K562 (cell line): Measurements from ENCODE around the gene MAGEA9B. TPM values are rescaled to one million over a fixed set of nuclear protein-coding genes. Genes with fewer than 3 reads are reported as not detected.

Experiments used
- BMI1 ChIP-seq: fragments of 150-350 bp; IDR thresholded peaks from 2 replicates; pipeline ENCODE4 v1.6.1; 2014; ENCODE audit warnings: low read length
- DPF2 ChIP-seq: fragments of 450-650 bp; IDR thresholded peaks from 2 replicates; pipeline ENCODE4 v1.6.1; 2016
- ETV6 ChIP-seq, 3 experiments: fragments of 150-350 bp in 1 of 3; sonication (generic) in 1 of 3; formaldehyde crosslinking in 1 of 3; IDR thresholded peaks; 2 replicates each; pipeline versions ENCODE4 v1.6.1 to v1.8.0; 2014 to 2022; ENCODE audit warnings: borderline replicate concordance in 2 of 3, low read depth in 2 of 3, antibody characterized with exemption in 1 of 3, low read length in 1 of 3, mild to moderate bottlenecking in 1 of 3, missing genetic modification reagents in 1 of 3
- HDGF ChIP-seq: fragments of 450-650 bp; IDR thresholded peaks from 2 replicates; pipeline ENCODE4 v1.6.1; 2016
- NRF1 ChIP-seq, 2 experiments: fragments of 450-650 bp; IDR thresholded peaks in 1 of 2; conservative IDR thresholded peaks in 1 of 2; 2 replicates each; pipeline ENCODE4 v1.6.1; 2014; ENCODE audit warnings: mild to moderate bottlenecking in 2 of 2
- RCOR1 ChIP-seq, 2 experiments: IDR thresholded peaks; 2 replicates each; pipeline ENCODE4 v1.6.1; 2012; ENCODE audit warnings: low read depth in 2 of 2, low read length in 2 of 2, borderline replicate concordance in 1 of 2, improper control_type of control experiment in 1 of 2
- ZSCAN29 ChIP-seq: fragments of 450-650 bp; IDR thresholded peaks from 2 replicates; pipeline ENCODE4 v1.6.1; 2017
- polyA plus RNA-seq, 8 experiments: library from polyadenylated mRNA; depleted of rRNA in 4 of 8; stranded (reverse) in 5 of 8; unstranded in 3 of 8; fragments of >200 nt; fragmentation: Nextera tagmentation in 2 of 8; fragmentation: Illumina TruSeq in 1 of 8; extraction: Ambion mirVana in 2 of 8; extraction: Trizol in 1 of 8; gene quantifications; 2 replicates each; pipeline versions ENCODE4 v1.2.1 to v1.2.3, GENCODE V29; 2011 to 2014; ENCODE audit warnings: inconsistent platforms in 1 of 8, missing spikeins in 1 of 8
- total RNA-seq, 7 experiments: library from RNA; depleted of rRNA in 6 of 7; stranded (reverse); fragments of >200 nt in 6 of 7; fragmentation: Illumina TruSeq in 2 of 7; extraction: Trizol in 2 of 7; gene quantifications; 2 replicates each; pipeline versions ENCODE4 v1.2.1 to v1.2.3, GENCODE V29; 2011 to 2021; ENCODE audit warnings: low replicate concordance in 1 of 7
- TF ChIP-seq, protein P1 (sequence below), 2 experiments: IDR thresholded peaks in 1 of 2; conservative IDR thresholded peaks in 1 of 2; 2 replicates each; pipeline ENCODE4 v1.6.1; 2016; ENCODE audit warnings: low read depth in 2 of 2, mild to moderate bottlenecking in 1 of 2, missing compliant biosample characterization in 1 of 2, missing genetic modification characterization in 1 of 2, moderate library complexity in 1 of 2
- TF ChIP-seq, protein P2 (sequence below): fragments of 450-650 bp; IDR thresholded peaks from 2 replicates; pipeline ENCODE4 v1.6.1; 2016; ENCODE audit warnings: mild to moderate bottlenecking, moderate library complexity

Gene MAGEA9B
- total and polyA plus RNA-seq, 9 of the 15 experiments (the other 6 are each of a cell fraction or from before 2014, with no cell fraction given) = 11.2 to 31.2 (median 14.1) TPM

DNA sequence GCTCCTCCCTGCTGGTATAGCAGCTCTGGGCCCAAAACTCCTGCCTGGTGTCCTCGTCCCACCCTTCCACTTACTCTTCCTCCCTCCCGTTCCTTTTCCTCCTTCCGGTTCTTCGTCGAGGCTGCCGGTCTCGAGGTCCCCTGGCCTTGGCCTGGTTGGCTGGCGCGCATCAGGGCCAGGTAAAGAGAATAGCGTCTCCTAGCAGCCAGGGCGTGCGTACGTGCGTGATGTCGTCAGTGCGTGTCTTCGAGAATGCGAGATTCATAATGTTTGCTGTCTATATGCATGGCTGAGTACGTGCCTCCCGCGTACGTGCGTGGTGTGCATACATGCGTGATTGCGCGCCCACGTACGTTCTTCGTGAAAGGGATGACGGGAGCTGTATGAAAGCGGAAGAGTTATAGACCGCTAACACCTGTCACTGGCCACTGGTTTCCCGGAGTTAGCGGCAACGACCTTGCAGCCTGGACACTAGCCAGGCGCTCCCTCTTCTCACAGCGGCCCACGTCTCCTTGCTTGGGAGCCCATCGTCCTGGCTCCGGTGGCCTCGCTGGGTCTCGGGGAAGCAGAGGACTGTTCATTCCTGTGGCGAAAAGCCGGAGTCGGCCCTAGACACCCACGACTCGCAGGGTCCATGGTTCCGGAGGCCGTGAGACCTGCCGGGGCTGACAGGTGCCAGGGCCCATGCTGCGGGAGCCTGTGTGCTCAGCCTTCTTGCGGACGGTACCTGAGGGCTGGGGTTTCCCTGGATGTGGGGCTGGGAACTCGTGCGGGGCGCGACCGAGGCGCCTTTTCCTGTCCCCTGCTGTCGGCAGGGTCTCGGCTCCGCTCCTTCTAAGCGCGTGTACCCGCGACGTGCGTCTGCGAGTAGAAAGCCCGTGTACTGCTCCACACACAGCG lies 46.4 kb downstream of the MAGEA9B start, which contains the start of gene EOLA1 (continued):
- TF ChIP-seq, protein P1, sequence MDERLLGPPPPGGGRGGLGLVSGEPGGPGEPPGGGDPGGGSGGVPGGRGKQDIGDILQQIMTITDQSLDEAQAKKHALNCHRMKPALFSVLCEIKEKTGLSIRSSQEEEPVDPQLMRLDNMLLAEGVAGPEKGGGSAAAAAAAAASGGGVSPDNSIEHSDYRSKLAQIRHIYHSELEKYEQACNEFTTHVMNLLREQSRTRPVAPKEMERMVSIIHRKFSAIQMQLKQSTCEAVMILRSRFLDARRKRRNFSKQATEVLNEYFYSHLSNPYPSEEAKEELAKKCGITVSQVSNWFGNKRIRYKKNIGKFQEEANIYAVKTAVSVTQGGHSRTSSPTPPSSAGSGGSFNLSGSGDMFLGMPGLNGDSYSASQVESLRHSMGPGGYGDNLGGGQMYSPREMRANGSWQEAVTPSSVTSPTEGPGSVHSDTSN (CRISPR knock-in tag; IDR thresholded peaks at IDR 0.05; ENCODE audit: low read depth) = no peak
- TF ChIP-seq, protein P1 (tag; conservative IDR thresholded peaks at IDR 0.05; ENCODE audit: low read depth) = peak; percentile 61; the same call in 1 of the 2 replicates
- TF ChIP-seq ETV6 (IDR thresholded peaks at IDR 0.05; ENCODE audit: borderline replicate concordance in 1 of 2, low read depth in 2 of 2, low read length in 1 of 2) (no peak), ETV6 (CRISPR knock-in tag; IDR thresholded peaks at IDR 0.05; ENCODE audit: borderline replicate concordance) (no peak), BMI1 (no peak), ZSCAN29 (no peak), NRF1 (conservative IDR thresholded peaks at IDR 0.05 in 1 of 2, IDR thresholded peaks at IDR 0.05 in 1 of 2) (peak; percentile 85 to 88), HDGF (no peak), DPF2 (no peak), RCOR1 (IDR thresholded peaks at IDR 0.05; ENCODE audit: borderline replicate concordance in 1 of 2, low read depth in 2 of 2, low read length in 2 of 2) (peak in 1 of 2 experiments; percentile 40; a peak in 1 of 4 replicates)
- TF ChIP-seq, protein P2, sequence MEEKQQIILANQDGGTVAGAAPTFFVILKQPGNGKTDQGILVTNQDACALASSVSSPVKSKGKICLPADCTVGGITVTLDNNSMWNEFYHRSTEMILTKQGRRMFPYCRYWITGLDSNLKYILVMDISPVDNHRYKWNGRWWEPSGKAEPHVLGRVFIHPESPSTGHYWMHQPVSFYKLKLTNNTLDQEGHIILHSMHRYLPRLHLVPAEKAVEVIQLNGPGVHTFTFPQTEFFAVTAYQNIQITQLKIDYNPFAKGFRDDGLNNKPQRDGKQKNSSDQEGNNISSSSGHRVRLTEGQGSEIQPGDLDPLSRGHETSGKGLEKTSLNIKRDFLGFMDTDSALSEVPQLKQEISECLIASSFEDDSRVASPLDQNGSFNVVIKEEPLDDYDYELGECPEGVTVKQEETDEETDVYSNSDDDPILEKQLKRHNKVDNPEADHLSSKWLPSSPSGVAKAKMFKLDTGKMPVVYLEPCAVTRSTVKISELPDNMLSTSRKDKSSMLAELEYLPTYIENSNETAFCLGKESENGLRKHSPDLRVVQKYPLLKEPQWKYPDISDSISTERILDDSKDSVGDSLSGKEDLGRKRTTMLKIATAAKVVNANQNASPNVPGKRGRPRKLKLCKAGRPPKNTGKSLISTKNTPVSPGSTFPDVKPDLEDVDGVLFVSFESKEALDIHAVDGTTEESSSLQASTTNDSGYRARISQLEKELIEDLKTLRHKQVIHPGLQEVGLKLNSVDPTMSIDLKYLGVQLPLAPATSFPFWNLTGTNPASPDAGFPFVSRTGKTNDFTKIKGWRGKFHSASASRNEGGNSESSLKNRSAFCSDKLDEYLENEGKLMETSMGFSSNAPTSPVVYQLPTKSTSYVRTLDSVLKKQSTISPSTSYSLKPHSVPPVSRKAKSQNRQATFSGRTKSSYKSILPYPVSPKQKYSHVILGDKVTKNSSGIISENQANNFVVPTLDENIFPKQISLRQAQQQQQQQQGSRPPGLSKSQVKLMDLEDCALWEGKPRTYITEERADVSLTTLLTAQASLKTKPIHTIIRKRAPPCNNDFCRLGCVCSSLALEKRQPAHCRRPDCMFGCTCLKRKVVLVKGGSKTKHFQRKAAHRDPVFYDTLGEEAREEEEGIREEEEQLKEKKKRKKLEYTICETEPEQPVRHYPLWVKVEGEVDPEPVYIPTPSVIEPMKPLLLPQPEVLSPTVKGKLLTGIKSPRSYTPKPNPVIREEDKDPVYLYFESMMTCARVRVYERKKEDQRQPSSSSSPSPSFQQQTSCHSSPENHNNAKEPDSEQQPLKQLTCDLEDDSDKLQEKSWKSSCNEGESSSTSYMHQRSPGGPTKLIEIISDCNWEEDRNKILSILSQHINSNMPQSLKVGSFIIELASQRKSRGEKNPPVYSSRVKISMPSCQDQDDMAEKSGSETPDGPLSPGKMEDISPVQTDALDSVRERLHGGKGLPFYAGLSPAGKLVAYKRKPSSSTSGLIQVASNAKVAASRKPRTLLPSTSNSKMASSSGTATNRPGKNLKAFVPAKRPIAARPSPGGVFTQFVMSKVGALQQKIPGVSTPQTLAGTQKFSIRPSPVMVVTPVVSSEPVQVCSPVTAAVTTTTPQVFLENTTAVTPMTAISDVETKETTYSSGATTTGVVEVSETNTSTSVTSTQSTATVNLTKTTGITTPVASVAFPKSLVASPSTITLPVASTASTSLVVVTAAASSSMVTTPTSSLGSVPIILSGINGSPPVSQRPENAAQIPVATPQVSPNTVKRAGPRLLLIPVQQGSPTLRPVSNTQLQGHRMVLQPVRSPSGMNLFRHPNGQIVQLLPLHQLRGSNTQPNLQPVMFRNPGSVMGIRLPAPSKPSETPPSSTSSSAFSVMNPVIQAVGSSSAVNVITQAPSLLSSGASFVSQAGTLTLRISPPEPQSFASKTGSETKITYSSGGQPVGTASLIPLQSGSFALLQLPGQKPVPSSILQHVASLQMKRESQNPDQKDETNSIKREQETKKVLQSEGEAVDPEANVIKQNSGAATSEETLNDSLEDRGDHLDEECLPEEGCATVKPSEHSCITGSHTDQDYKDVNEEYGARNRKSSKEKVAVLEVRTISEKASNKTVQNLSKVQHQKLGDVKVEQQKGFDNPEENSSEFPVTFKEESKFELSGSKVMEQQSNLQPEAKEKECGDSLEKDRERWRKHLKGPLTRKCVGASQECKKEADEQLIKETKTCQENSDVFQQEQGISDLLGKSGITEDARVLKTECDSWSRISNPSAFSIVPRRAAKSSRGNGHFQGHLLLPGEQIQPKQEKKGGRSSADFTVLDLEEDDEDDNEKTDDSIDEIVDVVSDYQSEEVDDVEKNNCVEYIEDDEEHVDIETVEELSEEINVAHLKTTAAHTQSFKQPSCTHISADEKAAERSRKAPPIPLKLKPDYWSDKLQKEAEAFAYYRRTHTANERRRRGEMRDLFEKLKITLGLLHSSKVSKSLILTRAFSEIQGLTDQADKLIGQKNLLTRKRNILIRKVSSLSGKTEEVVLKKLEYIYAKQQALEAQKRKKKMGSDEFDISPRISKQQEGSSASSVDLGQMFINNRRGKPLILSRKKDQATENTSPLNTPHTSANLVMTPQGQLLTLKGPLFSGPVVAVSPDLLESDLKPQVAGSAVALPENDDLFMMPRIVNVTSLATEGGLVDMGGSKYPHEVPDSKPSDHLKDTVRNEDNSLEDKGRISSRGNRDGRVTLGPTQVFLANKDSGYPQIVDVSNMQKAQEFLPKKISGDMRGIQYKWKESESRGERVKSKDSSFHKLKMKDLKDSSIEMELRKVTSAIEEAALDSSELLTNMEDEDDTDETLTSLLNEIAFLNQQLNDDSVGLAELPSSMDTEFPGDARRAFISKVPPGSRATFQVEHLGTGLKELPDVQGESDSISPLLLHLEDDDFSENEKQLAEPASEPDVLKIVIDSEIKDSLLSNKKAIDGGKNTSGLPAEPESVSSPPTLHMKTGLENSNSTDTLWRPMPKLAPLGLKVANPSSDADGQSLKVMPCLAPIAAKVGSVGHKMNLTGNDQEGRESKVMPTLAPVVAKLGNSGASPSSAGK = peak; percentile 60
